Fibroblast of lung (primary cell): ENCODE measurements around the gene GRID1. TPM values are rescaled to one million over a fixed set of nuclear protein-coding genes. Genes with fewer than 3 reads are reported as not detected.

ENCODE experiments used
- DNase-seq, 2 donors: peaks; one replicate each; pipeline versions ENCODE4 v3.0.0 to v3.0.0-alpha.2; 2010; ENCODE audit warnings: low read depth in 2 of 2
- H2AFZ ChIP-seq: 2 replicates; pipeline ENCODE4 v1.5.1; 2012; ENCODE audit warnings: low read length, control low read depth, inconsistent platforms
- H3K27ac ChIP-seq: 2 replicates; pipeline ENCODE4 v1.5.1; 2011; ENCODE audit warnings: low read length, control low read depth; ENCODE audit not compliant: insufficient read depth
- H3K27me3 ChIP-seq: 2 replicates; pipeline ENCODE4 v1.5.1; 2011; ENCODE audit warnings: mild to moderate bottlenecking, low read length; ENCODE audit not compliant: control insufficient read depth, insufficient read depth
- H3K36me3 ChIP-seq: 2 replicates; pipeline ENCODE4 v1.5.1; 2011; ENCODE audit warnings: low read length; ENCODE audit not compliant: control insufficient read depth, insufficient read depth
- H3K4me1 ChIP-seq: 2 replicates; pipeline ENCODE4 v1.5.1; 2011; ENCODE audit warnings: low read length; ENCODE audit not compliant: control insufficient read depth, insufficient read depth; ENCODE audit errors: extremely low read depth
- H3K4me2 ChIP-seq: 2 replicates; pipeline ENCODE4 v1.5.1; 2011; ENCODE audit warnings: low read length, control low read depth; ENCODE audit not compliant: insufficient read depth; ENCODE audit errors: extremely low read depth
- H3K4me3 ChIP-seq, 4 experiments: fragments of 200-600 bp in 1 of 4; sonication (generic) in 1 of 4; replicated peaks in 1 of 4; 2 replicates each; pipeline ENCODE4 v1.5.1; 2011 to 2016; ENCODE audit warnings: low read length in 4 of 4, low read depth in 3 of 4, mild to moderate bottlenecking in 3 of 4, control low read depth in 2 of 4, inconsistent platforms in 1 of 4, mixed read lengths in 1 of 4; ENCODE audit not compliant: insufficient read depth in 1 of 4; ENCODE audit errors: control extremely low read depth in 1 of 4
- H3K79me2 ChIP-seq: 2 replicates; pipeline ENCODE4 v1.5.1; 2012; ENCODE audit warnings: mild to moderate bottlenecking, low read length, inconsistent platforms; ENCODE audit not compliant: control insufficient read depth, insufficient read depth
- H3K9ac ChIP-seq: 2 replicates; pipeline ENCODE4 v1.5.1; 2011; ENCODE audit warnings: mild to moderate bottlenecking, low read length, control low read depth; ENCODE audit not compliant: insufficient read depth
- H3K9me3 ChIP-seq: 2 replicates; pipeline ENCODE4 v1.5.1; 2012; ENCODE audit warnings: low read depth, low read length; ENCODE audit not compliant: control insufficient read depth, insufficient read depth
- H4K20me1 ChIP-seq: 2 replicates; pipeline ENCODE4 v1.5.1; 2011; ENCODE audit warnings: low read length; ENCODE audit not compliant: control insufficient read depth, insufficient read depth; ENCODE audit errors: extremely low read depth
- CTCF ChIP-seq, 2 donors: IDR thresholded peaks in 1 of 2; conservative IDR thresholded peaks in 1 of 2; 1 replicate in 1 of 2; 2 replicates in 1 of 2; pipeline ENCODE4 v1.5.1; 2011 to 2012; ENCODE audit warnings: low read length in 2 of 2, control low read depth in 1 of 2, inconsistent platforms in 1 of 2, low read depth in 1 of 2, mild to moderate bottlenecking in 1 of 2
- EZH2 ChIP-seq: IDR thresholded peaks from 2 replicates; pipeline ENCODE4 v1.5.1; 2012; ENCODE audit warnings: low read length, control low read depth, mild to moderate bottlenecking; ENCODE audit errors: missing control alignments
- polyA plus RNA-seq, 2 donors: library from polyadenylated mRNA; depleted of rRNA in 1 of 2; stranded (reverse) in 1 of 2; unstranded in 1 of 2; fragments of >200 nt; gene quantifications; 2 replicates each; pipeline ENCODE4 v1.2.1, GENCODE V29; 2011 to 2012; ENCODE audit warnings: missing spikeins in 1 of 2
- total RNA-seq: library from RNA; depleted of rRNA; stranded (reverse); fragments of >200 nt; gene quantifications from 2 replicates; pipeline ENCODE4 v1.2.1, GENCODE V29; 2014

Gene GRID1
- total and polyA plus RNA-seq, 2 donors (not counting 1 experiment from before 2014, with no cell fraction given): 0.03 to 0.33 TPM

GRCh38 chr10:86113983-86114382 is 252.6 kb downstream of the GRID1 start:
- H3K9me3 ChIP-seq: no peaks in the 10 kb centered on the region
- H3K27me3 ChIP-seq: no peaks in the 10 kb centered on the region
- H3K9ac ChIP-seq: no peak overlapping the region
- H3K27ac ChIP-seq: no peak overlapping the region
- no peaks in the 10 kb centered on the region for H3K36me3 ChIP-seq
- no peak overlapping the region for H3K4me3 ChIP-seq
- H2AFZ ChIP-seq: no peak overlapping the region
- H3K4me2 ChIP-seq: no peak overlapping the region
- no peaks in the 10 kb centered on the region for H3K79me2 ChIP-seq
- H4K20me1 ChIP-seq: no peaks in the 10 kb centered on the region
- no peak for DNase-seq
- no peaks in the 10 kb centered on the region for H3K4me1 ChIP-seq
- TF ChIP-seq EZH2 (no peak), CTCF (conservative IDR thresholded peaks at IDR 0.05 in 1 of 2, IDR thresholded peaks at IDR 0.05 in 1 of 2; ENCODE audit: low read depth in 1 of 2, low read length in 2 of 2) (no peak)

- H3K9ac ChIP-seq: no peak overlapping the region
- H3K4me3 ChIP-seq: no peak overlapping the region
- no peak overlapping the region for H3K4me2 ChIP-seq
- no peaks in the 10 kb centered on the region for H3K4me1 ChIP-seq
- no peaks in the 10 kb centered on the region for H3K79me2 ChIP-seq
- TF ChIP-seq EZH2 (no peak), CTCF (conservative IDR thresholded peaks at IDR 0.05 in 1 of 2, IDR thresholded peaks at IDR 0.05 in 1 of 2; ENCODE audit: low read depth in 1 of 2, low read length in 2 of 2) (no peak)
- H3K9me3 ChIP-seq: no peaks in the 10 kb centered on the region
- H3K27ac ChIP-seq: no peak overlapping the region
- H3K27me3 ChIP-seq: no peaks in the 10 kb centered on the region
- H3K36me3 ChIP-seq: no peaks in the 10 kb centered on the region
- no peaks in the 10 kb centered on the region for H4K20me1 ChIP-seq
- H2AFZ ChIP-seq: no peak overlapping the region
- DNase-seq: no peak
These were observed 253.1 kb downstream of the GRID1 start for GRCh38 chr10:86113501-86113900.

GRCh38 chr10:86113044-86113443 is 253.6 kb downstream of the GRID1 start:
- Histone ChIP-seq H3K9ac (no peak overlapping the region), H2AFZ (no peak overlapping the region), H3K36me3 (no peaks in the 10 kb centered on the region), H3K9me3 (no peaks in the 10 kb centered on the region), H4K20me1 (no peaks in the 10 kb centered on the region), H3K4me3 (no peak overlapping the region), H3K4me1 (no peaks in the 10 kb centered on the region), H3K4me2 (no peak overlapping the region), H3K27me3 (no peaks in the 10 kb centered on the region), H3K79me2 (no peaks in the 10 kb centered on the region), H3K27ac (no peak overlapping the region)
- no peak for DNase-seq
- no peak for TF ChIP-seq CTCF (conservative IDR thresholded peaks at IDR 0.05 in 1 of 2, IDR thresholded peaks at IDR 0.05 in 1 of 2; ENCODE audit: low read depth in 1 of 2, low read length in 2 of 2)
- no peak for TF ChIP-seq EZH2
